HCT116 (cell line): ENCODE results near the gene DNLZ. TPM values are rescaled to one million over a fixed set of nuclear protein-coding genes. Genes with fewer than 3 reads are reported as not detected.

Experiments used
- ATAC-seq: fragments of 200-7000 bp; cut with Tn5 transposase; 2 replicates; pipeline ENCODE4 v1.9.1; 2020; ENCODE audit warnings: mild to moderate bottlenecking, moderate library complexity
- BruUV-seq: library from RNA; stranded (reverse); fragments of 400-500 nt; replicated peaks from 2 replicates; lab custom pipeline; 2021; lab: Mats Ljungman, UMichigan
- CTCF ChIA-PET: fragments of 300-600 bp; sonication (Branson Sonifier 250); formaldehyde crosslinking; loops from one replicate; lab custom pipeline; 2021; ENCODE audit warnings: antibody characterized with exemption; lab: Charles Lee
- POLR2A ChIA-PET: fragments of 300-600, 350-600 bp; sonication (Branson Sonifier 250); formaldehyde crosslinking; loops from one replicate; lab custom pipeline; 2021; ENCODE audit warnings: antibody characterized with exemption; lab: Charles Lee
- RAD21 ChIA-PET, 2 experiments: fragments of 300-600 bp; sonication (Branson Sonifier 250); formaldehyde crosslinking; loops; one replicate each; lab custom pipeline; 2023; ENCODE audit warnings: low total read pairs in 2 of 2; ENCODE audit not compliant: uncharacterized antibody in 2 of 2, unreplicated experiment in 2 of 2, low non-redundant PET in 1 of 2; lab: Charles Lee
- DNase-seq: peaks from one replicate; pipeline ENCODE4 v3.0.0-alpha.2; 2010; ENCODE audit warnings: low read depth, low spot score
- H2AFZ ChIP-seq: fragments of 200-600 bp; shearing (Covaris generic), sonication (generic); 2 replicates; pipeline ENCODE4 v1.6.1; 2017; ENCODE audit warnings: low read depth, mixed run types, mixed read lengths, antibody characterized with exemption, low read length; ENCODE audit not compliant: poor library complexity, severe bottlenecking
- H3K27ac ChIP-seq: 2 replicates; pipeline ENCODE4 v1.5.1; 2012; ENCODE audit warnings: low read depth, low read length
- H3K27me3 ChIP-seq: fragments of 200-600 bp; sonication (generic); 2 replicates; pipeline ENCODE4 v1.6.1; 2016; ENCODE audit warnings: mixed run types, low read length, mixed read lengths; ENCODE audit not compliant: insufficient read depth
- H3K36me3 ChIP-seq, 2 experiments: fragments of 200-500 bp in 1 of 2; fragments of 200-600 bp in 1 of 2; sonication (Bioruptor generic) in 1 of 2; sonication (generic) in 1 of 2; 2 replicates each; pipeline versions ENCODE4 v1.5.1 to v1.6.1; 2014 to 2016; ENCODE audit warnings: low read length in 2 of 2, inconsistent platforms in 1 of 2, mixed read lengths in 1 of 2, mixed run types in 1 of 2; ENCODE audit not compliant: insufficient read depth in 2 of 2, control insufficient read depth in 1 of 2
- H3K4me1 ChIP-seq, 2 experiments: fragments of 200-600 bp in 1 of 2; sonication (generic) in 1 of 2; 2 replicates each; pipeline versions ENCODE4 v1.5.1 to v1.6.1; 2012 to 2017; ENCODE audit warnings: low read length in 2 of 2, inconsistent platforms in 1 of 2, mild to moderate bottlenecking in 1 of 2, mixed read lengths in 1 of 2, mixed run types in 1 of 2, moderate library complexity in 1 of 2; ENCODE audit not compliant: insufficient read depth in 2 of 2, control insufficient read depth in 1 of 2
- H3K4me2 ChIP-seq: fragments of 200-600 bp; sonication (generic); 2 replicates; pipeline ENCODE4 v1.6.1; 2017; ENCODE audit warnings: mixed run types, low read length, mixed read lengths
- H3K4me3 ChIP-seq, 2 experiments: fragments of 200-600 bp in 1 of 2; sonication (generic) in 1 of 2; replicated peaks in 1 of 2; 2 replicates each; pipeline ENCODE4 v1.5.1; 2011 to 2016; ENCODE audit warnings: low read length in 2 of 2, control low read depth in 1 of 2, low read depth in 1 of 2, mild to moderate bottlenecking in 1 of 2, mixed read lengths in 1 of 2, mixed run types in 1 of 2
- H3K79me2 ChIP-seq: fragments of 200-600 bp; sonication (generic); 2 replicates; pipeline ENCODE4 v1.6.1; 2017; ENCODE audit warnings: mild to moderate bottlenecking, mixed run types, low read length, moderate library complexity, mixed read lengths; ENCODE audit not compliant: insufficient read depth
- H3K9ac ChIP-seq: fragments of 200-600 bp; sonication (generic); 2 replicates; pipeline ENCODE4 v1.6.1; 2016; ENCODE audit warnings: low read length, mixed read lengths
- H3K9me2 ChIP-seq: fragments of 200-600 bp; sonication (generic), shearing (Covaris generic); 2 replicates; pipeline ENCODE4 v1.6.1; 2017; ENCODE audit warnings: mixed run types, mild to moderate bottlenecking, moderate library complexity; ENCODE audit not compliant: insufficient read depth
- H3K9me3 ChIP-seq, 2 experiments: fragments of 200-500 bp in 1 of 2; fragments of 200-600 bp in 1 of 2; sonication (Bioruptor generic) in 1 of 2; sonication (generic) in 1 of 2; 2 replicates each; pipeline ENCODE4 v1.6.1; 2014 to 2017; ENCODE audit warnings: low read length in 2 of 2, mixed read lengths in 2 of 2, inconsistent platforms in 1 of 2, low read depth in 1 of 2, mild to moderate bottlenecking in 1 of 2, mixed run types in 1 of 2, moderate library complexity in 1 of 2; ENCODE audit not compliant: control insufficient read depth in 1 of 2, insufficient read depth in 1 of 2
- H4K20me1 ChIP-seq: fragments of 200-600 bp; sonication (generic), shearing (Covaris generic); 2 replicates; pipeline ENCODE4 v1.6.1; 2017; ENCODE audit warnings: mixed run types, mild to moderate bottlenecking, moderate library complexity; ENCODE audit not compliant: insufficient read depth
- ELF1 ChIP-seq: IDR thresholded peaks from 2 replicates; pipeline ENCODE4 v1.6.1; 2012; ENCODE audit warnings: low read depth, borderline replicate concordance
- EZH2phosphoT487 ChIP-seq: fragments of 200-600 bp; IDR thresholded peaks from 2 replicates; pipeline ENCODE4 v1.6.1; 2018; ENCODE audit warnings: antibody characterized with exemption, borderline replicate concordance
- POLR2A ChIP-seq: IDR thresholded peaks from 2 replicates; pipeline ENCODE4 v1.7.0; 2011; ENCODE audit warnings: borderline replicate concordance; ENCODE audit not compliant: insufficient read depth, insufficient read length; ENCODE audit errors: extremely low read depth
- POLR2AphosphoS5 ChIP-seq: IDR thresholded peaks from 2 replicates; pipeline ENCODE4 v1.6.1; 2011; ENCODE audit warnings: mild to moderate bottlenecking, low read depth, low read length, moderate library complexity
- RAD21 ChIP-seq: IDR thresholded peaks from 2 replicates; pipeline ENCODE4 v1.6.1; 2012; ENCODE audit warnings: low read depth, mild to moderate bottlenecking
- SIN3A ChIP-seq: IDR thresholded peaks from 2 replicates; pipeline ENCODE4 v1.6.1; 2012; ENCODE audit warnings: low read depth
- SP1 ChIP-seq: IDR thresholded peaks from 2 replicates; pipeline ENCODE4 v1.6.1; 2012; ENCODE audit warnings: low read depth
- SRF ChIP-seq: IDR thresholded peaks from 2 replicates; pipeline ENCODE4 v1.6.1; 2012; ENCODE audit warnings: low read depth
- TCF7L2 ChIP-seq: IDR thresholded peaks from 2 replicates; pipeline ENCODE4 v1.7.0; 2011; ENCODE audit warnings: borderline replicate concordance, inconsistent platforms; ENCODE audit not compliant: insufficient read depth, insufficient read length; ENCODE audit errors: extremely low read depth
- YY1 ChIP-seq: IDR thresholded peaks from 2 replicates; pipeline ENCODE4 v1.6.1; 2011; ENCODE audit warnings: low read length, low read depth, moderate library complexity, mild to moderate bottlenecking; ENCODE audit not compliant: insufficient replicate concordance; ENCODE audit errors: extremely low read depth
- ZFX ChIP-seq: fragments of 450-650 bp; IDR thresholded peaks from 2 replicates; pipeline ENCODE4 v1.6.1; 2017
- intact Hi-C: fragments of 100-400 bp; cut with micrococcal nuclease; formaldehyde crosslinking; loops from 2 replicates; pipeline ENCODE4 v1.10.0; 2022
- total RNA-seq: library from RNA; stranded (reverse); gene quantifications from one replicate; pipeline ENCODE4 v1.2.1, GENCODE V29; 2021; ENCODE audit not compliant: unreplicated experiment
- TF ChIP-seq, protein P1 (sequence below): IDR thresholded peaks from 2 replicates; pipeline ENCODE4 v1.6.1; 2011; ENCODE audit warnings: mild to moderate bottlenecking, low read length, moderate library complexity; ENCODE audit not compliant: insufficient replicate concordance; ENCODE audit errors: extremely low read depth

DNLZ gene
- total RNA-seq, 1 experiment from 2014 or later: 21.9 TPM

GRCh38 chr9:136358888-136359287 is 4.7 kb downstream of the DNLZ start (continued):
- TF ChIP-seq ELF1: no peak
- no peak for TF ChIP-seq POLR2A
- no peak for TF ChIP-seq SRF
- no peak for TF ChIP-seq TCF7L2
- no peak for TF ChIP-seq POLR2AphosphoS5
- TF ChIP-seq YY1: no peak
- TF ChIP-seq SIN3A: no peak
- TF ChIP-seq SP1: no peak
- TF ChIP-seq, all 23 proteins: peak for 0

DNA sequence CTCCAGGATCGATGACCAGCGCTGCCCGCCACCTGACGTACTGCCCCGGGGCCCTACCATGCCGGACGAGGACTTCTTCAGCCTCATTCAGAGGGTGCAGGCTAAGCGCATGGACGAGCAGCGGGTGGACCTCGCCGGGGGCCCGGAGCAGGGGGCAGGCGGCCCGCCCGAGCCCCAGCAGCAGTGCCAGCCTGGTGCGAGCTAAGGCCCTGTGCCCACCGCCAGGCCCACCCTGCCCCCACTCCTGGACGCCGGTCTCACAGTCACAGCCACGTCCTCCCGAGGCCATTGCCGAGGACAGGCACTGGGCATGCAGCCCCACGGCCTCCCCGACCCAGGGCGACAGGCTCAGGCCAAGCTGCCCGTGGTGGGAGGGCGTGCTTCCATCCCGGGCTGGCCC is 5.5 kb downstream of the DNLZ start:
- ChIA-PET POLR2A (no interaction called here), CTCF (no interaction called here), RAD21 (no interaction called here)
- Histone ChIP-seq H3K4me2 (no peak overlapping the region), H2AFZ (no peak overlapping the region), H3K27me3 (no peaks in the 10 kb centered on the region), H3K9ac (no peak overlapping the region), H3K4me3 (no peak overlapping the region), H3K9me2 (no peaks in the 10 kb centered on the region), H3K4me1 (peaks cover 14 to 31% of the 10 kb centered on the region in 2 experiments), H3K36me3 (no peaks in the 10 kb centered on the region; a peak in 1 of 4 replicates), H3K79me2 (no peaks in the 10 kb centered on the region), H3K9me3 (no peaks in the 10 kb centered on the region), H3K27ac (no peak overlapping the region), H4K20me1 (no peaks in the 10 kb centered on the region)
- no peak for ATAC-seq
- BruUV-seq: no TSS peak
- no peak for DNase-seq
- intact Hi-C loops: no loop called here
- TF ChIP-seq POLR2AphosphoS5: no peak
- TF ChIP-seq ZFX: no peak
- TF ChIP-seq EZH2phosphoT487: no peak
- TF ChIP-seq SRF: no peak
- TF ChIP-seq ELF1: no peak
- TF ChIP-seq, protein P1, sequence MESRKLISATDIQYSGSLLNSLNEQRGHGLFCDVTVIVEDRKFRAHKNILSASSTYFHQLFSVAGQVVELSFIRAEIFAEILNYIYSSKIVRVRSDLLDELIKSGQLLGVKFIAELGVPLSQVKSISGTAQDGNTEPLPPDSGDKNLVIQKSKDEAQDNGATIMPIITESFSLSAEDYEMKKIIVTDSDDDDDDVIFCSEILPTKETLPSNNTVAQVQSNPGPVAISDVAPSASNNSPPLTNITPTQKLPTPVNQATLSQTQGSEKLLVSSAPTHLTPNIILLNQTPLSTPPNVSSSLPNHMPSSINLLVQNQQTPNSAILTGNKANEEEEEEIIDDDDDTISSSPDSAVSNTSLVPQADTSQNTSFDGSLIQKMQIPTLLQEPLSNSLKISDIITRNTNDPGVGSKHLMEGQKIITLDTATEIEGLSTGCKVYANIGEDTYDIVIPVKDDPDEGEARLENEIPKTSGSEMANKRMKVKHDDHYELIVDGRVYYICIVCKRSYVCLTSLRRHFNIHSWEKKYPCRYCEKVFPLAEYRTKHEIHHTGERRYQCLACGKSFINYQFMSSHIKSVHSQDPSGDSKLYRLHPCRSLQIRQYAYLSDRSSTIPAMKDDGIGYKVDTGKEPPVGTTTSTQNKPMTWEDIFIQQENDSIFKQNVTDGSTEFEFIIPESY: no peak
- TF ChIP-seq RAD21: no peak
